ENCODE results near the gene CNIH3. TPM values are rescaled to one million over a fixed set of nuclear protein-coding genes. Genes with fewer than 3 reads are reported as not detected.

The CNIH3 gene
- total RNA-seq, 1 donor from 2014 or later, result not detected

- Histone ChIP-seq H3K9me3 (peaks cover 0 to 12% of the 10 kb centered on the region in 2 donors), H3K27ac (no peak overlapping the region), H3K36me3 (no peaks in the 10 kb centered on the region), H3K4me1 (no peaks in the 10 kb centered on the region), H3K27me3 (no peaks in the 10 kb centered on the region), H3K4me3 (no peak overlapping the region)
- intact Hi-C loops (cut with DNase I), result no loop called here
- TF ChIP-seq CTCF (IDR thresholded peaks at IDR 0.05), result no peak
- no peak for DNase-seq (ENCODE audit: low spot score in 2 of 2)
Observed at GRCh38 chr1:224759135-224759534, 143.0 kb downstream of the CNIH3 start.

GRCh38 chr1:224759681-224760091, 143.6 kb downstream of the CNIH3 start:
- TF ChIP-seq CTCF (IDR thresholded peaks at IDR 0.05), result no peak
- intact Hi-C loops (cut with DNase I), result no loop called here
- Histone ChIP-seq H3K27me3 (no peaks in the 10 kb centered on the region), H3K36me3 (no peaks in the 10 kb centered on the region), H3K4me1 (no peaks in the 10 kb centered on the region), H3K9me3 (peaks cover 0 to 12% of the 10 kb centered on the region in 2 donors), H3K27ac (no peak overlapping the region), H3K4me3 (no peak overlapping the region)
- no peak for DNase-seq (ENCODE audit: low spot score in 2 of 2)

GRCh38 chr1:224760163-224760562, 144.0 kb downstream of the CNIH3 start:
- no peak for DNase-seq (ENCODE audit: low spot score in 2 of 2)
- Histone ChIP-seq H3K4me1 (no peaks in the 10 kb centered on the region), H3K9me3 (peaks cover 0 to 12% of the 10 kb centered on the region in 2 donors), H3K27ac (no peak overlapping the region), H3K27me3 (no peaks in the 10 kb centered on the region), H3K4me3 (no peak overlapping the region), H3K36me3 (no peaks in the 10 kb centered on the region)
- TF ChIP-seq CTCF (IDR thresholded peaks at IDR 0.05), result no peak
- intact Hi-C loops (cut with DNase I), result no loop called here

- intact Hi-C loops (cut with DNase I), result no loop called here
- Histone ChIP-seq H3K4me1 (no peaks in the 10 kb centered on the region), H3K4me3 (no peak overlapping the region), H3K27ac (no peak overlapping the region), H3K9me3 (peaks cover 0 to 12% of the 10 kb centered on the region in 2 donors), H3K27me3 (no peaks in the 10 kb centered on the region), H3K36me3 (no peaks in the 10 kb centered on the region)
- TF ChIP-seq CTCF (IDR thresholded peaks at IDR 0.05), result no peak
- no peak for DNase-seq (ENCODE audit: low spot score in 2 of 2)
Observed at GRCh38 chr1:224761245-224761644, 145.1 kb downstream of the CNIH3 start.

- Histone ChIP-seq H3K4me3 (no peak overlapping the region), H3K4me1 (no peaks in the 10 kb centered on the region), H3K27ac (no peak overlapping the region), H3K27me3 (no peaks in the 10 kb centered on the region), H3K9me3 (peaks cover 0 to 12% of the 10 kb centered on the region in 2 donors), H3K36me3 (no peaks in the 10 kb centered on the region)
- intact Hi-C loops (cut with DNase I), result no loop called here
- DNase-seq (ENCODE audit: low spot score in 2 of 2), result no peak
- no peak for TF ChIP-seq CTCF (IDR thresholded peaks at IDR 0.05)
Observed at GRCh38 chr1:224762046-224762445, 145.9 kb downstream of the CNIH3 start.

- H3K36me3 ChIP-seq, result no peaks in the 10 kb centered on the region
- no peak for TF ChIP-seq CTCF (IDR thresholded peaks at IDR 0.05)
- intact Hi-C loops (cut with DNase I), result no loop called here
Observed at GRCh38 chr1:224762701-224763100, 146.6 kb downstream of the CNIH3 start.

More at GRCh38 chr1:224762701-224763100, 146.6 kb downstream of the CNIH3 start:
- no peak overlapping the region for H3K27ac ChIP-seq
- no peaks in the 10 kb centered on the region for H3K4me1 ChIP-seq
- no peaks in the 10 kb centered on the region for H3K27me3 ChIP-seq
- no peak overlapping the region for H3K4me3 ChIP-seq
- DNase-seq (ENCODE audit: low spot score in 2 of 2), result no peak
- peaks cover 0 to 12% of the 10 kb centered on the region in 2 donors for H3K9me3 ChIP-seq

Data from ascending aorta (tissue), 2 donors.